Stomach (tissue), 9 donors: ENCODE measurements around the gene SEMA6A. TPM values are rescaled to one million over a fixed set of nuclear protein-coding genes. Genes with fewer than 3 reads are reported as not detected.

ENCODE experiments used
- DNase-seq, 2 donors: peaks; one replicate each; pipeline versions ENCODE4 v3.0.0 to v3.0.0-alpha.2; 2013 to 2019
- H3K27ac ChIP-seq, 5 donors: fragments of 200-600 bp in 4 of 5; sonication (generic) in 4 of 5; one replicate each; pipeline ENCODE4 v1.5.1; 2013 to 2019; ENCODE audit warnings: mild to moderate bottlenecking in 1 of 5, moderate library complexity in 1 of 5
- H3K27me3 ChIP-seq, 3 donors: fragments of 200-600 bp; sonication (generic); one replicate each; pipeline ENCODE4 v1.5.1; 2017 to 2019; ENCODE audit warnings: mixed run types in 1 of 3
- H3K36me3 ChIP-seq, 4 donors: fragments of 200-600 bp; sonication (generic); 1 replicate in 3 of 4; 2 replicates in 1 of 4; pipeline ENCODE4 v1.5.1; 2016 to 2019
- H3K4me1 ChIP-seq, 4 donors: fragments of 200-600 bp; sonication (generic); one replicate each; pipeline ENCODE4 v1.5.1; 2016 to 2019
- H3K4me3 ChIP-seq, 4 donors: fragments of 200-600 bp; sonication (generic) in 3 of 4; one replicate each; pipeline ENCODE4 v1.5.1; 2016 to 2019; ENCODE audit warnings: mild to moderate bottlenecking in 1 of 4
- H3K9me3 ChIP-seq, 4 donors: fragments of 200-600 bp; sonication (generic); one replicate each; pipeline ENCODE4 v1.5.1; 2016 to 2019
- CTCF ChIP-seq, 7 experiments: fragments of 450-650 bp in 4 of 7; fragments of 200-600 bp in 3 of 7; sonication (generic) in 3 of 7; IDR thresholded peaks; one replicate each; pipeline ENCODE4 v1.5.1; 2016 to 2019; ENCODE audit warnings: antibody characterized with exemption in 7 of 7, control low read depth in 2 of 7, mild to moderate bottlenecking in 1 of 7
- EP300 ChIP-seq: sonication (generic); formaldehyde crosslinking; IDR thresholded peaks from one replicate; pipeline ENCODE4 v1.6.1; 2017; ENCODE audit warnings: antibody characterized with exemption
- POLR2A ChIP-seq, 4 donors: fragments of 450-650 bp; IDR thresholded peaks; one replicate each; pipeline ENCODE4 v1.6.1; 2016; ENCODE audit warnings: antibody characterized with exemption in 4 of 4, control low read depth in 2 of 4, mild to moderate bottlenecking in 1 of 4, moderate library complexity in 1 of 4
- POLR2AphosphoS5 ChIP-seq, 3 donors: sonication (generic); formaldehyde crosslinking; IDR thresholded peaks; one replicate each; pipeline ENCODE4 v1.6.1; 2016; ENCODE audit warnings: antibody characterized with exemption in 3 of 3
- WGBS, 5 donors: extraction: QIAGEN DNeasy Blood & Tissue Kit in 3 of 5; methylation state at CpG; one replicate each; pipeline versions ENCODE4 v1.1.5 to v1.1.7; 2013 to 2018; 5-methylcytosine and 5-hydroxymethylcytosine counted together
- intact Hi-C: fragments of 100-400 bp; cut with DNase I; formaldehyde crosslinking; loops from one replicate; pipeline ENCODE4 v1.15.1; 2023; ENCODE audit warnings: low total_unique reads
- polyA plus RNA-seq, 3 donors: library from polyadenylated mRNA; stranded (reverse); fragments of 200-250 nt; gene quantifications; one replicate each; pipeline ENCODE4 v1.2.3, GENCODE V29; 2013
- total RNA-seq, 5 donors: library from RNA; depleted of rRNA; stranded (reverse); fragments of >200 nt; gene quantifications; one replicate each; pipeline versions ENCODE4 v1.1.0 to v1.2.3, GENCODE V29; 2014 to 2016
- donor health status: healthy with polysubstance abuse.
- donor health status: Bipolar disorder and iron deficiency.
- donor health status: healthy.

The SEMA6A gene
- total and polyA plus RNA-seq, 8 donors = 0.37 to 37.5 (median 11.0) TPM

DNA sequence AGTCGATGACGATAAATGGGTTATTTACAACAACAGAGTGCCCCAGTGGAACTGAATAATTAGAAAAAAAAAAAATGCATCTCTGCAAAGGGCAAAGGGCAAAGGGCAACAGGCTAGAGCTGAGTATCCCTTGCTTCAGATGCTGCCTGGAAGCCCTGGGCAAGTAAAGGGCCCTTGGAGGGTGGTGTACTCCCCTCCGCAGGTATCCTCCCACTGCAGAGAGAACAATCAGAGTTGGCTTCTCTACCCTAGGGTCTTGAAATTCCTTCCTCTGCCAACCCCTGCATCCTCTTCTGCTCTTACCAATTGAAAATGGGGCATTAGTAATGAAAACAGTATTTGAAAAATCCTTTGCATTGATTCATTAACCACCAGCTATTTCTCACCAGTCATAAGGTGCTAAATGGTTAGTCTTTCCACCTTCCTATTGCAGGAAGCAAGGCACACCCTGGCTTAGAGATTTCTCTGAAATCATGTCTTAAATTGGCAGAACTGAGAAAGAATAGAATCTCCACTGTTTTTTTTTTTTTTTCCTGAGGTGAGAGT, 122.6 kb downstream of the SEMA6A start:
- TF ChIP-seq POLR2A (IDR thresholded peaks at IDR 0.05) (no peak), EP300 (no peak)
- no peaks in the 10 kb centered on the region for H3K27me3 ChIP-seq
- intact Hi-C loops = no loop called here
- DNase-seq = no peak
- no peak overlapping the region for H3K4me3 ChIP-seq
- peaks cover 5 to 20% (median 11%) of the 10 kb centered on the region in 4 donors for H3K4me1 ChIP-seq
- H3K36me3 ChIP-seq = peaks cover 4 to 14% (median 10%) of the 10 kb centered on the region in 4 donors
- H3K27ac ChIP-seq = no peak overlapping the region
- WGBS, 5 donors = 92 to 98% (median 96%) methylated on average over 3 of the region's 3 CpGs
- H3K9me3 ChIP-seq = no peaks in the 10 kb centered on the region

DNA sequence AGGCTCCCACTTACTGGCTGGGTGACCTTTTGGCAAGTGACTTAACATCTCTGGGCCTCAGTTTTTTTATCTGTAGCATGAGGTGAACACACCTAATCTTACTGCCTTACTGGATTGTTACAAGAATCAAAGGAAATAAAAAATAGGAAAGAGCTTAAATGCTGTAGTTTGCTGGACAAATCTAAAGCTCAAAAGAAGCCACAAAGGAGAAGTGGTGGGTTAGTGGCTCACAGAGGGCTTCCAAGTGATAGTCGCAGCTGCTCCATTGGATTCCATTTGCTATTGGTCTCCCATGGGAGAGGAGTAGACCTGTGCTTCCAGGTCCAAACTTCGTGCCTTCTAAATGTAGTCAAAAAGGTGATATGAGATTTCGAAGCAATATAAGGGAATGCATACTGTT, 123.6 kb downstream of the SEMA6A start:
- no peaks in the 10 kb centered on the region for H3K9me3 ChIP-seq
- peaks cover 8 to 23% (median 19%) of the 10 kb centered on the region in 4 donors for H3K36me3 ChIP-seq
- no peak overlapping the region for H3K4me3 ChIP-seq
- DNase-seq = no peak
- peaks cover 5 to 20% (median 11%) of the 10 kb centered on the region in 4 donors for H3K4me1 ChIP-seq
- TF ChIP-seq CTCF (IDR thresholded peaks at IDR 0.05) = no peak
- no peak for TF ChIP-seq EP300
- no peak for TF ChIP-seq POLR2AphosphoS5 (IDR thresholded peaks at IDR 0.05)
- TF ChIP-seq POLR2A (IDR thresholded peaks at IDR 0.05) = no peak
- 90 to 97% (median 93%) methylated on average over 3 of the region's 3 CpGs for WGBS, 5 donors
- no peaks in the 10 kb centered on the region for H3K27me3 ChIP-seq
- intact Hi-C loops = no loop called here
- H3K27ac ChIP-seq = no peak overlapping the region

GRCh38 chr5:116449458-116449857, 125.2 kb downstream of the SEMA6A start:
- WGBS, 5 donors = 78 to 96% (median 91%) methylated on average over 3 of the region's 3 CpGs
- TF ChIP-seq POLR2A (IDR thresholded peaks at IDR 0.05) = no peak
- TF ChIP-seq CTCF (IDR thresholded peaks at IDR 0.05) = no peak
- TF ChIP-seq EP300 = no peak
- no peak for TF ChIP-seq POLR2AphosphoS5 (IDR thresholded peaks at IDR 0.05)

DNA sequence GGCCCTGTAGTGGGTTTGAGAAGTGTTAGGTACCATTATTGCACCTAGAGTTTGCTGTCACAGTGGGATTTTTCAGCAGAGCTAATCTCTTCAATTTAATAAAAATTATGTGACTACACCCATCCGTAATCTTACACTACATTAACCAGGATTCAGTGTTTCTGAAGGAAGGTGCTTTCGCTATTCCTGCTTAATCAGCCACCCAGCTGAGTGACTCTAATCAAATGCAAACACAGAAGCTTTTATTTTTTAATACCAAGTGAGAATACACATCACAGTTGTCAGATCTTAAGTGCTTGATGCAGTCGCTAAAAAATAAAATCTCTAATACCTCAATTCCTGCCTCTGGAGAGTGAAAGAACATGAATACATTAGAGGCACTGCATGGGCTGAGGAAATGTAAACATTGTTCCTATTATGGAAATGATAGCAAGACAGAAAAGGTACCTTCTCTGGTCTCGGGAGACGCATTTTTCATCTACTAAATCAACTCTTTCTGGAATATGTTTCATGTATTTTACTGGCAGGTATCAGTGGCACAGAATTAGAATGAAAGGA, 125.7 kb downstream of the SEMA6A start:
- intact Hi-C loops = no loop called here
- no peak for TF ChIP-seq POLR2AphosphoS5 (IDR thresholded peaks at IDR 0.05)
- no peak for TF ChIP-seq CTCF (IDR thresholded peaks at IDR 0.05)
- TF ChIP-seq EP300 = no peak
- TF ChIP-seq POLR2A (IDR thresholded peaks at IDR 0.05) = no peak
- WGBS, 5 donors = 43 to 70% (median 52%) methylated on average over 5 of the region's 5 CpGs
- H3K36me3 ChIP-seq = peaks cover 8 to 36% (median 25%) of the 10 kb centered on the region in 4 donors
- no peak overlapping the region for H3K4me3 ChIP-seq
- H3K27me3 ChIP-seq = no peaks in the 10 kb centered on the region
- peaks cover 0 to 6% (median 2%) of the 10 kb centered on the region in 4 donors for H3K4me1 ChIP-seq
- H3K27ac ChIP-seq = no peak overlapping the region
- DNase-seq = no peak
- H3K9me3 ChIP-seq = no peaks in the 10 kb centered on the region

More at GRCh38 chr5:116449458-116449857, 125.2 kb downstream of the SEMA6A start:
- no peak for DNase-seq
- H3K36me3 ChIP-seq = peaks cover 8 to 36% (median 24%) of the 10 kb centered on the region in 4 donors
- no peak overlapping the region for H3K4me3 ChIP-seq
- H3K27ac ChIP-seq = no peak overlapping the region
- no peaks in the 10 kb centered on the region for H3K9me3 ChIP-seq
- H3K27me3 ChIP-seq = no peaks in the 10 kb centered on the region
- intact Hi-C loops = no loop called here
- peaks cover under 1 to 11% (median 6%) of the 10 kb centered on the region in 4 donors for H3K4me1 ChIP-seq

DNA sequence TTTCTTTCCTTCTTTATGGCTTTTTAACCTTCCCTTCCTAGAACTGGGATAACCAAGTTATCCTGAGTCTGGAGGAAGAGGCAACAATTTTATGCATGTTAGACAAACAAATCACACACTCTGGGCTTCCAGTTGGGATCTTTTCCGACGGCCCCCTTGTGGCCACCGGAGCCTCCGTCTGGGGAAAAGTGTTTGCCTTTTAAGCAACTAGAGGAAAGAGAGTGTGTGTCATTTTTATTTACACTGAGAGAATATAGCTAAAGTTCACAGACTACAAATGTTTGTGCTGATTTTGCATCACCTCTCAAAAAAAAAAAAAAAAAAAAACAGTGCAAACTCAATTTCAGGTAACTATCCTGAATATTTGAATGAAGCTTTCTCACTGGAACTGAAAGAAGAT, 126.2 kb downstream of the SEMA6A start:
- 72 to 81% (median 73%) methylated on average over 4 of the region's 4 CpGs for WGBS, 5 donors
- TF ChIP-seq EP300 (no peak), CTCF (IDR thresholded peaks at IDR 0.05) (no peak), POLR2A (IDR thresholded peaks at IDR 0.05) (no peak), POLR2AphosphoS5 (IDR thresholded peaks at IDR 0.05) (no peak)
- no peak overlapping the region for H3K27ac ChIP-seq
- no peaks in the 10 kb centered on the region for H3K9me3 ChIP-seq
- peaks cover 8 to 36% (median 25%) of the 10 kb centered on the region in 4 donors for H3K36me3 ChIP-seq
- intact Hi-C loops = no loop called here
- DNase-seq = no peak
- H3K4me1 ChIP-seq = peaks cover 0 to 1% (median 0%) of the 10 kb centered on the region in 4 donors
- no peaks in the 10 kb centered on the region for H3K27me3 ChIP-seq
- H3K4me3 ChIP-seq = no peak overlapping the region
